Sigmoid colon (tissue), 7 donors: ENCODE results near the gene PRRG4. TPM values are rescaled to one million over a fixed set of nuclear protein-coding genes. Genes with fewer than 3 reads are reported as not detected.
"Not testable (repeated sequence)": the region's sequence is repeated elsewhere in the genome, so short reads cannot be mapped to it uniquely, and the experiment has no call there.

ENCODE experiments used
- DNase-seq: peaks from one replicate; pipeline ENCODE4 v3.0.0-alpha.2; 2019
- H3K27ac ChIP-seq, 4 donors: fragments of 200-600 bp; sonication (generic); one replicate each; pipeline ENCODE4 v1.5.1; 2016 to 2019; ENCODE audit warnings: mild to moderate bottlenecking in 1 of 4
- H3K27me3 ChIP-seq, 3 donors: fragments of 200-600 bp; sonication (generic); one replicate each; pipeline ENCODE4 v1.5.1; 2019; ENCODE audit warnings: mild to moderate bottlenecking in 1 of 3
- H3K36me3 ChIP-seq, 4 donors: fragments of 200-600 bp; sonication (generic); one replicate each; pipeline ENCODE4 v1.5.1; 2016 to 2019
- H3K4me1 ChIP-seq, 4 donors: fragments of 200-600 bp; sonication (generic); one replicate each; pipeline ENCODE4 v1.5.1; 2017 to 2019
- H3K4me3 ChIP-seq, 4 donors: fragments of 200-600 bp; sonication (generic); one replicate each; pipeline ENCODE4 v1.5.1; 2017 to 2019; ENCODE audit warnings: mild to moderate bottlenecking in 2 of 4, moderate library complexity in 1 of 4
- H3K9me3 ChIP-seq, 4 donors: fragments of 200-600 bp in 3 of 4; sonication (generic) in 3 of 4; one replicate each; pipeline versions ENCODE4 v1.5.1 to v1.6.1; 2013 to 2019
- EP300 ChIP-seq, 4 donors: sonication (generic); formaldehyde crosslinking; IDR thresholded peaks; one replicate each; pipeline ENCODE4 v1.6.1; 2017; ENCODE audit warnings: antibody characterized with exemption in 4 of 4
- POLR2A ChIP-seq, 2 donors: fragments of 450-650 bp; IDR thresholded peaks; one replicate each; pipeline ENCODE4 v1.6.1; 2016; ENCODE audit warnings: antibody characterized with exemption in 2 of 2, mild to moderate bottlenecking in 2 of 2, moderate library complexity in 2 of 2
- POLR2AphosphoS5 ChIP-seq, 4 donors: sonication (generic); formaldehyde crosslinking; IDR thresholded peaks; one replicate each; pipeline ENCODE4 v1.6.1; 2017; ENCODE audit warnings: antibody characterized with exemption in 4 of 4
- WGBS, 2 donors: extraction: QIAGEN DNeasy Blood & Tissue Kit; methylation state at CpG; one replicate each; pipeline ENCODE4 v1.1.7; 2013; 5-methylcytosine and 5-hydroxymethylcytosine counted together
- intact Hi-C: fragments of 100-400 bp; cut with DNase I; formaldehyde crosslinking; loops from one replicate; pipeline ENCODE4 v1.15.1; 2023
- polyA plus RNA-seq, 3 donors: library from polyadenylated mRNA; stranded (reverse); fragments of 200-250 nt; gene quantifications; one replicate each; pipeline ENCODE4 v1.2.3, GENCODE V29; 2013
- total RNA-seq, 4 donors: library from RNA; depleted of rRNA; stranded (reverse); fragments of >200 nt; gene quantifications; one replicate each; pipeline ENCODE4 v1.1.0, GENCODE V29; 2016
- TF ChIP-seq, protein P1 (sequence below), 4 experiments: fragments of 450-650 bp in 3 of 4; fragments of 200-600 bp in 1 of 4; IDR thresholded peaks; one replicate each; pipeline ENCODE4 v1.5.1; 2016 to 2019; ENCODE audit warnings: antibody characterized with exemption in 4 of 4, mild to moderate bottlenecking in 3 of 4, moderate library complexity in 2 of 4
- donor health status: healthy with polysubstance abuse.
- donor health status: Bipolar disorder and iron deficiency.
- donor health status: healthy.

PRRG4 gene
- total and polyA plus RNA-seq, 7 donors = 1.6 to 6.2 (median 2.1) TPM

DNA sequence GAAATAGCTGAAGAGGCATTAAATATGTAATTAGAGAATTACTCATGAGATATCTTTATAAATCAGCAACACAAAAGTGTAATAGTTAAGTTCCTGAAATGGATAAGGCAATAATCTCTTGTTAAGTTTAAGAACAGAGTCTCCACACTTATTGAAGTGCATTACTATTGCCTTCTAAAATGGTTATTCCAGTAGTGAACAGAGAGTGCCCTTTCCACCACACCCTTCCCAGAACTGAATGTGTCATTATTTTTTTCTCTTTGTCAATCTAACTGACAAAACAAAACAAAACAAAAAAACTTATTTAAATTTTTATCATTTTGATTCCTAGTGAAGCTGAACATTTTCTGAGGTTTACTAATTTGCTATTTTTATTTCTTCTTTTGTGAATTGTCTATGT, 9.2 kb upstream of the PRRG4 start:
- no peak for TF ChIP-seq POLR2AphosphoS5 (IDR thresholded peaks at IDR 0.05)
- TF ChIP-seq POLR2A (IDR thresholded peaks at IDR 0.05) = no peak
- no peak for TF ChIP-seq EP300 (IDR thresholded peaks at IDR 0.05)
- TF ChIP-seq, protein P1, sequence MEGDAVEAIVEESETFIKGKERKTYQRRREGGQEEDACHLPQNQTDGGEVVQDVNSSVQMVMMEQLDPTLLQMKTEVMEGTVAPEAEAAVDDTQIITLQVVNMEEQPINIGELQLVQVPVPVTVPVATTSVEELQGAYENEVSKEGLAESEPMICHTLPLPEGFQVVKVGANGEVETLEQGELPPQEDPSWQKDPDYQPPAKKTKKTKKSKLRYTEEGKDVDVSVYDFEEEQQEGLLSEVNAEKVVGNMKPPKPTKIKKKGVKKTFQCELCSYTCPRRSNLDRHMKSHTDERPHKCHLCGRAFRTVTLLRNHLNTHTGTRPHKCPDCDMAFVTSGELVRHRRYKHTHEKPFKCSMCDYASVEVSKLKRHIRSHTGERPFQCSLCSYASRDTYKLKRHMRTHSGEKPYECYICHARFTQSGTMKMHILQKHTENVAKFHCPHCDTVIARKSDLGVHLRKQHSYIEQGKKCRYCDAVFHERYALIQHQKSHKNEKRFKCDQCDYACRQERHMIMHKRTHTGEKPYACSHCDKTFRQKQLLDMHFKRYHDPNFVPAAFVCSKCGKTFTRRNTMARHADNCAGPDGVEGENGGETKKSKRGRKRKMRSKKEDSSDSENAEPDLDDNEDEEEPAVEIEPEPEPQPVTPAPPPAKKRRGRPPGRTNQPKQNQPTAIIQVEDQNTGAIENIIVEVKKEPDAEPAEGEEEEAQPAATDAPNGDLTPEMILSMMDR (IDR thresholded peaks at IDR 0.05) = no peak
- intact Hi-C loops = no loop called here
- H3K4me1 ChIP-seq = no peaks in the 10 kb centered on the region
- no peaks in the 10 kb centered on the region for H3K36me3 ChIP-seq
- H3K9me3 ChIP-seq = no peaks in the 10 kb centered on the region
- no peak for DNase-seq
- H3K4me3 ChIP-seq = no peak overlapping the region
- H3K27me3 ChIP-seq = no peaks in the 10 kb centered on the region
- no peak overlapping the region for H3K27ac ChIP-seq

DNA sequence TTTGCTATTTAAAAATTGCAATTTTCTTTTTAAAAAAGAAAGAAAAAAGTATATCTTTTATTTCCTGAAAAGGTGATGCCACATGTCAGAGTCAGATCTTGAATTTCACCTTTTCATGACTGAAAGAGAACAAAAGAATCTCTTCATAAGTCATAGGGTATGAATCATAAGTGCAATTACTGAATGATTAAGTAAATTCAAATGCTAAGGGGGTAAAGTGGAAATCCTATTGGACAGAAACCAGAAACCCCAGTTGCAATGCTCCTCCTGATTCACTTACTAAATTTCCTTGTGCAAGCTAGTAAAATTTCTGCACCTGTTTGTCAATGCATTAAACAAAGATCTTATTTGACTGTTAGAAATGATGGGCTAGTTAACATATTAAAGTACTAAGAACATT, 8.2 kb upstream of the PRRG4 start:
- no peak overlapping the region for H3K27ac ChIP-seq
- TF ChIP-seq EP300 (IDR thresholded peaks at IDR 0.05) = no peak
- H3K9me3 ChIP-seq = no peaks in the 10 kb centered on the region
- H3K4me1 ChIP-seq = no peaks in the 10 kb centered on the region
- intact Hi-C loops = no loop called here
- DNase-seq = no peak
- H3K4me3 ChIP-seq = no peak overlapping the region
- H3K36me3 ChIP-seq = no peaks in the 10 kb centered on the region
- H3K27me3 ChIP-seq = no peaks in the 10 kb centered on the region

DNA sequence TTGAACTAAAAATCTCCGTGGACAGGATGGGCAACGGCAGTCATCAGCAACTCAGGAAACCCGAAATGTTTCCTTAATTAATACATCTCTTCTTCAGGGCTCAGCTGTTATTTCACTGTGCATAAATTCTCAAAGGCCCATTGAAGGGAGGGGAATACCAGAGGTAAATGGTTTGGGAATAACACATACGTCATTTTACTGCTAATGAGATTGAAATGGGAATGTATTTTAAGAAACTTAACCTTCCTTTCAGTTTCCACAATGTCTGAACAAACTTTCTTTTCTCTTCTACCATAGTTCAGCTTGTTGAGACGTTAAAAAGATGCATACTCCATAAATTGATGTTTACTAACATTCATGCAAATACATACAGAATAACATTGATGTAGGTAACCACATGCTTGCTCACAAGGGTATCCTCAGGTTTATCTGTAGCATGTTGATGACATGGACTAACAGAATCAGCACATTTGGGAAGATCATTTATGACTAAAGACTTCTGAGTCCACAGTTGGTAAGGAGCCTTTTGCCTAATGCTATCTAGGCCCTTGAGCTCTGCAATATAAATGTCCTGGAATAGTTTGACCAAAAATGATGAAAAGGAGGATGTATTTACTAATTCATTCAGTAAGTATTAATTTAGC, 7.7 kb upstream of the PRRG4 start:
- H3K4me3 ChIP-seq = no peak overlapping the region
- no peaks in the 10 kb centered on the region for H3K4me1 ChIP-seq
- intact Hi-C loops = no loop called here
- no peak for DNase-seq
- 56 to 67% methylated on average over 5 of the region's 5 CpGs for WGBS, 2 donors
- TF ChIP-seq, protein P1 (IDR thresholded peaks at IDR 0.05) = no peak
- no peak for TF ChIP-seq EP300 (IDR thresholded peaks at IDR 0.05)
- TF ChIP-seq POLR2A (IDR thresholded peaks at IDR 0.05) = no peak
- no peak for TF ChIP-seq POLR2AphosphoS5 (IDR thresholded peaks at IDR 0.05)
- H3K27ac ChIP-seq = no peak overlapping the region
- H3K27me3 ChIP-seq = no peaks in the 10 kb centered on the region
- no peaks in the 10 kb centered on the region for H3K36me3 ChIP-seq
- no peaks in the 10 kb centered on the region for H3K9me3 ChIP-seq

DNA sequence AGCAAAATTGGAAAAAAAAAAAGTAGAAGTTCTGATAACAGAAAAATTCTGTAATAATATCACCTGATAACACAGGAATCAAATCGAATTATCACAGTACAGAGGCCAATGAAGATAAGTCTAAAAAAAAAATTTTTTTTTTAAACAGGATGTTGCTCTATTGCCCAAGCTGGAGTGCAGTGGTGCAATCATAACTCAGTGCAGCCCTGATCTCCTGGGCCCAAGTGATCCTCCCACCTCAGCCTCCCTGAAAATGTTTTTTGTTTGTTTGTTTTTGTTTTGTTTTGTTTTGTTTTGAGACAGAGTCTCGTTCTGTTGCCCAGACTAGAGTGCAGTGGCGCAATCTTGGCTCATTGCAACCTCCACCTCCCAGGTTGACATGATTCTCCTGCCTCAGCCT, 6.1 kb upstream of the PRRG4 start:
- H3K9me3 ChIP-seq, H3K27ac ChIP-seq, DNase-seq, H3K4me1 ChIP-seq, H3K4me3 ChIP-seq, H3K27me3 ChIP-seq, intact Hi-C loops, H3K36me3 ChIP-seq: not testable (repeated sequence)
- 73 to 83% methylated on average over 3 of the region's 3 CpGs for WGBS, 2 donors

DNA sequence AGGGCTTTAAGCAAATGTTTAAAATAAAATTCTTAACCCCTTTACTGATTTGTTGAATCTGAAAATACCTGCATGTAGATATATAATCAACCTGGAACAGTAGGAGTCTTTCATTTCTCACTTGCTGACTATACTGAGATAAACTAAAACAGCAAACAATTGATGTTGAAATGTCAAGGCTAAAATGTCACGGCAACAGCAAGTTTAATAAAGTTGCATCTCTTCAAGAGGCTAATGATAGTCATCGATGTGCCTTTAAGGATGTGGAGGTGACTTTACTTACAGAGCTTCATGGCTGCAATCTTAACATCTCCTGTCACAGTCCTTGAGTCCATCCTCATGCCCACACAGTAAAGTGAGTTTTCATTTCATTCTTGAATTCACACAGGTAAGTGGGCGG, 3.6 kb upstream of the PRRG4 start:
- no peak overlapping the region for H3K27ac ChIP-seq
- 60 to 79% methylated on average over 3 of the region's 3 CpGs for WGBS, 2 donors
- no peak overlapping the region for H3K4me3 ChIP-seq
- no peaks in the 10 kb centered on the region for H3K9me3 ChIP-seq
- intact Hi-C loops = no loop called here
- no peaks in the 10 kb centered on the region for H3K36me3 ChIP-seq
- peaks cover 0 to 14% (median 11%) of the 10 kb centered on the region in 4 donors for H3K4me1 ChIP-seq
- TF ChIP-seq, protein P1 (IDR thresholded peaks at IDR 0.05) = no peak
- TF ChIP-seq POLR2AphosphoS5 (IDR thresholded peaks at IDR 0.05) = no peak
- TF ChIP-seq POLR2A (IDR thresholded peaks at IDR 0.05) = no peak
- TF ChIP-seq EP300 (IDR thresholded peaks at IDR 0.05) = no peak
- H3K27me3 ChIP-seq = peaks cover 0 to 19% (median 10%) of the 10 kb centered on the region in 3 donors
- no peak for DNase-seq

DNA sequence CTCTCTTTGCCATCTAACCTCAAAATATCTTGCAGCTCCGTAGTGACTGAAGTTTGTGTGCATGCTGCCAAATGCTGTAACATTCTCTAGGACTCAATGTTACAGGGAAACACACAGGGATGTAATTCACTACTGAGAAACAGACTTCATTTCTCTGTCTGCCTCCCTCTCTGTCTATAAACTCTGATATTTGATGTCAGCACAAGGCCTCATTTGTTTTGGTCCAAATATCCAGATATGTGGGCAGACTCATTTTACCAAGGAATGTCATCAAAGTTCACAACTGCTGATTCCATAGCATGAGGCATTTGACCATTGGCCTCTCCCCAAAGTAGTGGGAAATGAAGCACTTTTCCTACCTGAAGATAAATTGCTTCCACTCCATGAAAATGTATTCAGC, 2.5 kb upstream of the PRRG4 start:
- H3K27me3 ChIP-seq = peaks cover 0 to 21% (median 13%) of the 10 kb centered on the region in 3 donors
- 93 to 97% methylated on average over 1 of the region's 1 CpG for WGBS, 2 donors
- no peak for DNase-seq
- H3K4me1 ChIP-seq = peaks cover 0 to 14% (median 11%) of the 10 kb centered on the region in 4 donors
- no peak overlapping the region for H3K4me3 ChIP-seq
- intact Hi-C loops = no loop called here
- H3K36me3 ChIP-seq = no peaks in the 10 kb centered on the region
- H3K27ac ChIP-seq = no peak overlapping the region
- TF ChIP-seq POLR2AphosphoS5 (IDR thresholded peaks at IDR 0.05) (peak in 1 of 4 donors; percentile 9), POLR2A (IDR thresholded peaks at IDR 0.05) (no peak), EP300 (IDR thresholded peaks at IDR 0.05) (no peak)
- TF ChIP-seq, protein P1 (IDR thresholded peaks at IDR 0.05) = no peak
- H3K9me3 ChIP-seq = no peaks in the 10 kb centered on the region
